Fibroblast of upper back skin (primary cell): ENCODE data around the gene ATP6V0A1.
A peak's percentile ranks its signal among the peaks of the same experiment; 100 is the strongest.

ENCODE experiments used
- DNase-seq: peaks from one replicate; pipeline ENCODE4 v3.0.0-alpha.2; 2013

ATP6V0A1 gene

GRCh38 chr17:42564815-42565522 lies 106.3 kb downstream of the ATP6V0A1 start:
- no peak for DNase-seq

GRCh38 chr17:42565523-42566214 lies 107.0 kb downstream of the ATP6V0A1 start:
- DNase-seq, result no peak

- DNase-seq, result no peak
Observed at GRCh38 chr17:42566215-42566882, 107.7 kb downstream of the ATP6V0A1 start.

- DNase-seq, result peak; percentile 91
Observed at GRCh38 chr17:42566883-42567573, 108.3 kb downstream of the ATP6V0A1 start, which contains the start of gene MLX. MLX (plus strand) TSS chr17:42567100; CDS start chr17:42567125, 25 bp downstream.

- DNase-seq, result no peak
Observed at GRCh38 chr17:42568341-42569111, 109.8 kb downstream of the ATP6V0A1 start.

- no peak for DNase-seq
Observed at GRCh38 chr17:42571435-42572225, 113.0 kb downstream of the ATP6V0A1 start.
